NAMALWA (cell line): Measurements from ENCODE around the gene ZBTB7A.

Experiments used
- DNase-seq: peaks from one replicate; pipeline ENCODE4 v3.0.0-alpha.2; 2015; ENCODE audit warnings: low spot score

ZBTB7A gene

DNA sequence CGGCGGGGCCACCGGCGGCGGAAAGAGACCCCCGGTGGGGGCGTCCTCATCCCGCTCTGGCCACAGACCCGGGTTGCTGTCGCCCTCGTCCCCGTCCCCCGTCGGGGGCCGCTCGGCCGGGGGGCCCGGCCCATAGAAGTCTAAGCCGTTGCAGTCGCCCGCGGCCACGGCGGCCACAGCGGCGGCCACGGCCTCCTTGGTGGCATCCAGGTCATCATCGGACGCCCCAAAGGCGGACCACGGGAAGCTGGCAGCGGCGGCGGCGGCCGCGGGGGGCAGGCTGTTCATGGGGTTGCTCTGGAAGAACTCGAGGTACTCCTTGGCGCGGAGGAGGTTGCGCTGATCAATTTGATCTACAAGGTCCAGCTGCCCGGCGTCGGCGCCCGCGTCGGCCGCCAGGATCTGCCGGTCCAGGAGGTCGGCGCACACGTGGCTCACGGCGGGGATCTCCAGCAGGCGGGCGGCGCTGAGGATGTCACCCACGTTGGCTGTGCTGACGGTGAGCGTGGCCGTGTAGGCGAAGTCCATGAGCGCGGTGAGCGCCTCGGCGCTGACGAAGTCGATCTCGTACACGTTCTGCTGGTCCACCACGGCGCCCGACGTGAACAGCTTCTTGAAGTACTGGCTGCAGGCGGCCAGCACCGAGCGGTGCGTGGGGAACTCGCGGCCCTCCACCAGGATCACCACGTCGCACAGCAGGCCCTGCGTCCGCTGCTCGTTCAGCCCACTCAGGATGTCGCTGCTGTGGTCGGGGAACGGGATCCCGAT lies 12.1 kb downstream of the ZBTB7A start:
- DNase-seq = no peak

DNA sequence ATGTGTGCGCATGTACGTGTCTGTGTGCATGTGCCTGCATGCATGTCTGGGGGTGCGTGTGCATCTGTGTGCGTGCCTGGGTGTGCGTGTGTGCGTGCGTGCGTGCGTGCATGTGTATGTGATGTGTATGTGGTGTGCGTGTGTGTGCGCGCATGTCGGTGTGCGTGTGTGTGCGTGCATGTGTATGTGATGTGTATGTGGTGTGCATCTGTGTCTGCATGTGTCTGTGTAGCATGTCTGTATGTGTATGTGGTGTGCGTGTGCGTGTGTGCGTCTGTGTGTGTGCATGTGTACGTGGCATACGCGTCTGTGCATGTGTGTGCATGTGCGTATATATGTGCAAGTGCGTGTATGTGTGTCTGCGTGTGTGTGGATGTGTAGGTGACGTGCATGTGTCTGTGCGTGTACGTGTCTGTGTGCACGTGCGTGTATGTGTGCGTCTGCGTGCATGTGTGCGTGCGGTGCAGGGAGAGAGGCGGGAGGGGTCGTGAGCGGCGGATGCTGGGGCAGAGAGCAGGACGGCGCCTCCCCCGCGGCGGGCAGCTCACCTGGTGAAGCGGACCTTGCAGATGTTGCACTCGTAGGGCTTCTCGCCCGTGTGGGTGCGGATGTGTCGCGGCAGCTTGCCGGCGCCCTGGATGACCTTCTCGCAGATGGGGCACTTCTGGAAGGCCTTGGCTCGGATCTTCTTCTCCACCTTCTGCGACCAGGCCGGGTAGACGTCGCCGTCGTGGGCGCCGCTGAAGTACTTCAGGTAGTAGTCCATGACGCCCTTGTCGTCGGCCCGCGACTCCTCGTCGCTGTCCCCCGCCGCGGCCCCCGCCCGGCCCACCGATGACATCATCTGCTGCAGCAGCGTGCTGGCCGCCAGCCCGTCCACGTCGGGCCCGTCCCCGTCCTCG lies 13.0 kb downstream of the ZBTB7A start:
- DNase-seq = no peak

DNA sequence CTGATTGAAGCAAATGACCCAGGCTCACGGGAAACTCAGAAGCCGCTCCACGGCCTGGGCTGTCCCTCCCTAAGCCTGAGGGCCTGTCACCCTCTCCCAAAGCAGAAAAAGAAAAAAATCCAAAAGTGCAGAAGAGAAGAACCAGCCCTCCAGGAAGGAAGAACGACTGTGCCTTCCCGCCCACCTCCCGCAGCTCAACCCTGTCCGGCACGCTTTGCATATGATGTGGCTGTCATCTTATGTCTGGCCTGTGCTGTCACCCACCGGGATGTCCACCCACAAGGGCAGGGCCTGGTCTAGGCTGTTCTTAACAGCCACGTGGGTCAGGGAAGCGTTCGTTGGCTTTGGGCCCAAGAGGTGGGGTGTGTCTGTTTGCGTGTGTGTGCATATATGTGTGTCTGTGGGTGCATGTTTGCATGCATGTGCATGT lies 13.7 kb downstream of the ZBTB7A start:
- DNase-seq = no peak

DNA sequence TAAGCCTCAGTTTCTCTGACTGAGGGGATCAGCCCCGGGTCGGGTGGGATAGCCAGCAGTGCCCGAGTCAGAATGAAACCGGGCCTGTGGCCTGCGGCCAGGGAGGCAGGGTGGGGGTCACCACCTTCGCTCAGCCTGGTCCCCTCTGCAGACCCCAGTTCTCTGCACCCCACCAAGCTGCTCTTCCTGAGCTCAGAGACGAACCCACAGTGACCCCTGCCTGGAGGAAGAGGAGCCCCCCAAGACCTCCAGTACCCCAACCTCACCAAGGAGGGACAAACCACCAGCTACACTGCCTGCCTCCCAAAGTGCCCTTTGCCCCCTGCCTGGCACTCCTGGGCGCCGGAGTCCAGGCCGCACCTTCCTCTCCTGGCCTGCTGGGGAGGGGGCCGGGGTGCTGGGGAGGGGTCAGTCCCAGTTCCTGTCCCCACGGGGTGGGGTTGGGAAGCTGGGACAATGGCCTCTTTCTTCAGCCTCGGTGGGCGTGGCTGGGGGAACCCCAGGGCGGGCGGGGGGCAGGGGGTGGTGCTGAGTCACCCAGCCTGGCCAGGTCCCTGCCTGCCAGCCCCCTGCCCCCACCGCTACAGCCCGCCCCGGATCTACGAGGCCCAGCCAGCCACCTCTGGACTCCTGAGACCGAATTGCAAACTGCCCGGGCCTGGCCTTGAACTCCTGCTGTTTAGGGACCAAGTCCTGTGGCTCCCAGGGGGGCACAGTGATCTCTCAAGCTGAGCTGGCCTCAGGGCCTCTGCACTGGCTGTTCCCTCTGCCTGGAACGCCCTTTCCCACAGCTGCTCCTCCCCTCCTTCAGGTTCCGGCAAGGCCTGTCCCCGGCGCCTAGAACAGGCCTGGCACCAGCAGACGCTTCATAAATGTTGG lies 14.3 kb downstream of the ZBTB7A start:
- no peak for DNase-seq

DNA sequence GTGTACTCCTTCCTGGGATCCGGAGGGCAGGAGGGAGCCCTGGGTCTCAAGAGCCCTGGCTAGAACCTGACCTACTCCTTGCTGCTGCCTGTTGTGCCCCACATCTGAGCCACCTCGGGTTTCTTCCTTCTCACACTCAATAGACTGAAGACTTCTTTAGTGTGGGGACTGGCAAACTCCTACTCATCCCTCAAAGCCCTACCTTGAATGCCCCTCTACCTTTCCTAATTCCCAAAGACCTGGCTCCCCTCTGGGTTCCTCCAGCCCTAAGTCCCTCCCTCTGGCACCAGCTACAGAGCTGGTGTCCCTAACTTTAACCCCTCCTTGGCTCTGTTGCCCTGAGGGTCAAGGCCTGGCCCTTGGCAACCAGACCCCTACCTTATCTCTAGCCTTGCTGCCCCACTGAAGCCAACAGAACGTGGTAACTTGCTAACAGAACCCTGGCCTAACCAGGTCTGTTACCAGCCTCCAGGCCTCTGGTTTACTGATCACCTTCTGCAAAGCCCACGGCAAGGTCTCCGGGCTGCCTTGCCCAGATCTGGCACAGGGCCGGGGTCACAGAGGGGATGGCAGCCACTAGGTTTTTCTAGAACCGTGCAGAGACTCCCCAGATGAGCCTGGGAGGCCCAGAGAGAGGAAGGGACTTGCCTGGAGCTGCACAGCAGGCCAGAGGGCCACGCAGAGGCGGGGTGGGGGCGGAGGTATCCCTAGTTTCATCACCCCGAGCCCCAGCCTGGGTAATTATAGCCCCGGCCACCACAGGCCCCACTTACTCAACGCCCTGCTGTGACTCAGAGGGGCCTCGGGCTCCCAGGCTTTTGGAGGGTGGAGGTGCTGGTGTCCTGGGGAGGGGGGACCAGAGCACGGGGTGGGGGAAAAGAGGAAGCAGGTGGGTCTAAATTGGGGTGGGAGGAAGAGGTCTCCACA lies 15.3 kb downstream of the ZBTB7A start:
- no peak for DNase-seq

DNA sequence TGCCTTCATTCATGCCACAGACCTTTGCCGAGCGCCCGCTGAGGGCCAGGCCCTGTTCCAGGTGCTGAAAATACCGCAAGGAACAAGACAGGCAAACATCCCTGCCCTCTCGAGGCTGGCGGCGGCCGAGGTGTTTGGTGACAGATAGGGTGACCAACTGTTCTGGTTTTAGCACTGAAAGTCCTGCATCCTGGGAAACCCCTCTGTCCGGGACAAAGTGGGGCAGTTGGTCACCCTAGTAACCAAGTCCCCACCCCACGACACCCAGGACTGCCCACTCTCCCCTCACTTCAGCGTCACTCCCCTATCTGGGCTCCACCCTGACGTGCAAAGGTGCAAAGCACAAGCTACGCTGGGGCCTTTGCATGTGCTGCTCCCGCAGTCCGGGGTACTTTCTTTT lies 17.3 kb downstream of the ZBTB7A start:
- no peak for DNase-seq

DNA sequence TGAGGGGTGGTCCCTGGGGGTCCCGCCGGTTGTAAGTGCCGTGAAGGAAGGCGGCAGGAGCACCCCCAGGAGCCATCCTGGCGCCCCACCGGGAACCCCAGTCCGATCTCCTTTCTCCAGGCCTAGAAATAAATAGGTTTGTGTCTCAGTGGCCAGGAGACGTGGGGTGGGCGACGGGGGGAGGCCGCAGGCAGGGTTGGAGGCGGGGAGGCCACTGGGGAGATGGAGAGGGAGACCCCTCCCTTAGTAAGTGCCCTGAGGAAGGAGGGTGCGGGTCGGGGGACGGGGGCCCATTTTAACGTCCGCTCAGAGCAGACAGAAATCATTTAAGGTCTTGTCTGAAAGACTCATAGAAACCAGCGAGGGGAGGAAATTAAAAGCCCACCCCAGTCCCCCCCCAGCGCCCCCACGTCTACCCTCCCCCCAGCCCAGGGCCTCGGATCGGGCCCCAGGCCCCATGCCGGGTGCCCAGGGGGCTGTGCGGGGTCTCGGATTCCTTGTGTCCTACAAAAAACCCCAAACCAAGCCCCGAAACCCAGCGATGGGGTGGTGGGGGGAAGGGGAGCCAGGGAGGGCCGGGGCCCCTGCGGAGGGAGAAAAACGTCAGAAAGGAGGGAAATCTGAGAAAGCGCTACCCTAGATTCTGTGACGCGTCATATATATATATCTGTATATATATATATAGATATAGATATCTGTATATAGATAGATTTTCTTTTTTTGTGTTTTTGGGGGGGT lies 19.6 kb downstream of the ZBTB7A start:
- no peak for DNase-seq

DNA sequence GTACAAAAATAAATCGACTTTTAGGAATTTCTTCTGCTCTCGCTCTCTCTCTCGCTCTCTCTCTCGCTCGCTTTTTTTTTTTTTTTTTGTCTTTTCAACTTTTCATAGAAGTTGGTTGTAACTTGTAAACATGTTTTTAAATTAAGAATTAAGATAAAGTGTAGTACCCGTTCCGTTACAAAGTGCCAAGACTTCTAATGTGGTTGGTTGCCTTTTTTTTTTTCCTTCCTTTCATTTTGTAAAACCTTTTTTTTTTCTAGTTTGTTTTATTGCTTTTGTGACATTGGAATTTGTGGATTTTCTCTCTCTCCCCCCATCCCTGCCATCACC lies 20.4 kb downstream of the ZBTB7A start:
- no peak for DNase-seq

DNA sequence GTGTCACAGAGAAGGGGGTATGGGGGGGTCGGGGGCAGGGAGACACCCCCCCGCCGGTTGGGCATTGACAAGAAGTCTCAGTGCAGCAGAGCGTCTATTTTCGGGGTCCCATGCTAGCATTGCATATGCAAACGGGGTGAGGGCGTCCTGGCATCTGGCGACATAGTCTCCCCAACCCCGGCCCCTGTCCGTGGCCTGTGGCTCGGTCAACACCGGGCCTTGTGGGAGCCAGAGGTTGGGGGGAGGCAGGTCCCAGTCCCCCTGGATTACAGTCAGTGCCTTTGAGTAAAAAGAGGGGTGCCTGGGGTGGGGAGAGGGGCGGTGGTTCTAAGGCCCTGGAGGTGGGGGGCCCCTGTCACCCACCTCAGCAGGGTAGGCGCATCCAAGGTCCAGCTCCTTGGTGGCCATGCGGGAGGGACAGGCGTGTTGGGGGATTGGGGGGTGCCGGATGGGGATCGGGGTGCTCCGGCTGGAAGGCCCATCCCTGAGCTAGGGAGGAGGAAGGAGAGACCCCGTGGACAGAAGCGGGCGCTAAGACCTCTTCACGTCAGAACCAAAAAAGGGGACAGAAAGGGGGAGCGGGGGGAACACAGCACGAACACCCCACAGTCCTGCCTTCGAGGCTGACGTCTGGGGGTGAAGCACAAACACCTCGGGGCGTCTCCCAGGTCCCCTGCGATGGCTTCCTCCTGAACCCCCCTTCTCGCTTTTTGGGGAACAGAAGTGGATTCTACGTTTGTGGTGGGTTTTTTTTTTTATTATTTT lies 20.9 kb downstream of the ZBTB7A start:
- no peak for DNase-seq

DNA sequence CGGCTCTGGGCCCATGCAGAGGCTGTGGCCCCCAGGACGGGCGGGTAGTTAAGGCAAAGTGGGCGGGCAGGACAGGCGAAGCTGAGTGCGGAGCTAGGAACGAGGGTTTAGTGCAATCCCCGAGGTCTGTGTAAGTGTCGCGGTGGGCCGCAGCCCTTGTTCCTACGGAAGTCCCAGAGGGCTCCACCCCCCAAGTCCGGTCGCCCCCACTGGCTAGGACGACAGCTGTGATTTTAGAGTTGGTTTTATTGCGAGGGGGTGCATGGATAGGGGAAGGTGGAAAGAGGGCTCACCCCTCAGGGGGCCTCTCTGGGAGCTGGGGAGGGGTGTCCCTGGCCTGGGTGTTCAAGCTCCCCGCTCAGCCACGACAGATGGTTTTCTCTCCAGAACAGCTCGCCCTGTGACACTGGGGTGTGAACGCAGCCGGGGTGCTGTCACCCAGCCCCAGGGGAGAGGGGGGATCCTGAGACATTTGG lies 21.7 kb downstream of the ZBTB7A start:
- no peak for DNase-seq

DNA sequence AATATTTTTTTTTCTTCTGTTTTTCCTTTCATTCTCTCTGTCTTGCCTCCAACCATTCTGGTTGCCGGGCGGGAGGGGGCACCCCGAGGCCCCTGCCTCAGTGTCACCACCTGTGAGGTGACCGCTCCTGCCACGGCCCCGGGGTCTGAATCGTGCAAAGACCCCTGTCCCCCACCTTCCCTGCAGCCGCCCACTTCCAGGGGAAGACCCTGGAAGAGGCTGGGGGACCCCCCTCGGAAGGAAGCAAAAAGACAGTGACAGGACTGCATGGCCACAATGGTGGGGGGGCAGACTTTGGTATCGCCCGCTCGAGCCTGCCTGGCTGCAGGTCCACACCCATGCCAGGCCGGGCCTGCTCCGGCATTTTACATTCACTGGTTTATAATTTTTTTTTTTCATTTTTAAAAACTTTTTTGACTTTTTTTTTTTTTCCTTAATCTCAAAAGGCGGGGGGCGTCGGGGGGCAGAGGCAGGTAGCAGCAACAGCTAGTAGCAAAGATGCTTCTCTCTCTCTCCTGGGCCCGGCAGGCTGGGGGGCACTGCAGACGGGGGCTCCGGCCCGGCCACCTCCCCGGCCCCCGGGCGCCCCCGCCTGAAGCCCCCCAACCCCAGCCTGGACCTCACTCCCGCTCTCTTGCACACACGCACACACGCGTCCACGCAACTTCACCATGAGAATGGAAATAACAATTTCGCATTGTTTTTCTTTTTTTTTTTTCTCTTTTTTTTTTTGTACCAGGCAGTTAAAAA lies 22.6 kb downstream of the ZBTB7A start:
- no peak for DNase-seq

DNA sequence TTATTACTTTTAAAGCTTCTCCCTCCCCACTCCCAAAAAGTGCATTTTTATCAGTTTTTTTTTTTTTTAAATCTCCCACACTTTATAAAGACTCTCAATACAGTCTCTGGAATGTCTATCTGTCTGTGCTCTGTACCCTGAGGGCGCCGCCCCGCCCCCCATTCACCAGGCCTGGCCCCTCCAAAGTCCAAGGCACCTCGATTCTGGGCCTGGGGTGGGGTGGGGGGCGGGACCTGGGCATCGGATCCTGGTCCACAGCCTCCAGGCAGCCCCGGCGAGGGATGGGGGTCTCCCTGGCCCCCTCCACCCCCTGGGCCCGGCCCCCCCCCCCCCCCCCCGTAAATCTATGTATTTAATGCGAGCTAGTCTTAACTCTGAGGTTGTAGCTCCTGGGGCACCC lies 23.3 kb downstream of the ZBTB7A start:
- no peak for DNase-seq

DNA sequence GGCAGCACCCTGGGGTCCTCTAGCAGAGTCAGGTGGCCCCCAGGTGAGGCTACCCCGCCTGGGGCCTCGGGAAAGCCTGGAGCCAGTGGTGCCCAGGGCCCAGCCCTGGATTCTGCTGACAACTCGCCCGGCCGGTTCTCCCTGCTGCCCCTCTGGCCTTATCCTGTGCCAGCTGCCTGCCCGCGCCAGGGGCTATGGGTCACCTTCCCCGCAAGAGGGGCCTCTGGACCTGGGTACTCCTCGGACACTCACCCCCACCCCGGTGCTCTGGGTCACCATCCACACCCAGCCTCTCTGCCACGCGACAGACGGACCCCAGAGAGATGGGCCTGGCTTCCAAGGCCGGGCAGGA lies 24.0 kb downstream of the ZBTB7A start:
- no peak for DNase-seq

DNA sequence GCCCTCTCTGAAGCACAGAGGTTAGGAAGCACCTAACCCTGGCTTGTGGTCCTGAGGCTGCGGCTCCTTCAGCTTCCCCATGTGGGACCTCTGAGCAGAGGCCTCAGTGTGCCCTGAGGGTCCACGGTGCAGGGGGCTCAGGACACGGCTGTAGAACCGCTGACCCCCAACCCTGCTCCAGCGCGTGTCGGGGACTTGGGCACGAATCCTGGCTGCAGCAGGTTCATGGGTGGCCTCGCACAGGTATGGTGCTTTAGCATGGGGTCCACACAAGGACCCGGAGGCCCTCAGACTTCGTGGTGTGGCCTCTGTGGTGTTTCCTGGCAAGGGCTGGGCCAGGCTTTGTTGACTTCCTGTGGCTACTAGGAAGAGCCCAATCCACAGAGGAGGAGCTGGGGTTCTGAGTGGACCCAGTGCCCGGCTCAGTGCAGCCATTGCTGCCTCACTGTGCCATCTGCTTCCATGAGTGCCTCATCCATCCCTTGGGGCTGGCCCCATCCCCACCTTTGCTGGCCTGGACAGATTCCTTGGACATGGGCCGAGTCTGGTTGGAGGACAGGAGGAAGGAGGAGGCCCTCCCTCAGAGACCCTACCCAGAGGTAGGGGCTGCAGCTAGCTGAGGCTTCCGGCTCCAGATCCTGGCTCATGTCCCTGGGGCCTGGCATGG lies 24.5 kb downstream of the ZBTB7A start:
- no peak for DNase-seq

DNA sequence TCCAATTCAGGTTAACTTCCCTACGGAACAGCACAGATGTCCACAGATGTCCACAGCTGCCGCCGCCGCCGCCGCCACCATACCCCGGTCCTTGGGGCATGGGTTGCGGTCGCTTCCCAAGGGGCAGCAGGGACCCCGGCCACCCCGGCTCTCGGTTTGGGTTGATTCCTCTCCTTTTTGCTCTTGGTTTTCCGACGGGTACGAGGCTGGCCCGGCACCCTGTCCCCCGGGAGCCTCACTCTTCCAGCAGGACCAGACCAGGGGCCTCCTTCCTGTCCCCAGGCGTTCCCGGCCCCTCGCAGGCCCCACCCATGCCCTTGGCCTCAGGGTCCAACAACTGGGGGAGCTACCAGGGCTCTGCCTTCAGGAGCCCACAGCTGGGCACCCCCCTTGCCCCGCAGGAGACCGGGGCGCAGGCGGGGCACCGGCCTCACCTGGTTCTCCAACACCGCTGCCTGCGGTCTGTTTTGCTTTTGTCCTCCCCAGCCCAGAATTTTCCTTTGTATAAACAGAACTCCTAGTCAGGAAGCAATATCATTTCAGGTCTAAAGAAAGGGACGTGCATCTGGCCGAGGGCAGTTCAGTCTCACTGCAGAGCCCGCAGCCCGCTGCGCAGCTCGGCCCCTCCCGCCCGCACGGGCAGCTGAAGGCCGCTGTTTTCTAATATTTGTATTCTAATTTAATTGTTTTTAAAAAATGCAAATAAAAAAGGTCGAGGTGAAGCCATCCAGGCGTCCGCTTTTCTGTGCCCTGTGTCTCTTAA lies 27.9 kb downstream of the ZBTB7A start:
- DNase-seq = no peak

DNA sequence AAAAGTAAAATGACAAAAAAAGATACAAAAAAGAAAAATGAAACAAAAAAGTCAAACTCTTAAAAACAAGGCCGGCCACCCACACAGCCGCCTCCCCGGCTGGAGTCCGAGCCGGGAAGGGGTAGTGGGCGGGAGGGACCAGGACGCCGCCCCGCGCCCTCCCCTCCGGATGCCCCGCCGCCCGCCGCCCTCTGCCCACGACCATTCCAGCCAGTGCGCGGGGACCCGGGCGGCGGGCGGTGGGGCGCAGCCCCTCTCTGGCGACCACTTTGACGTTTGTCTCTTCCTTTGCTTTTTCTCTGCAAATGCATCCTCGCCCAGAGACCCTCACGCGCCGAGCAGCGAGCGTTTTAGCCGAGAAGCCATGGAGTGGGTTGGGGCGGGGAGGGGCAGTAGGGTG lies 28.6 kb downstream of the ZBTB7A start:
- DNase-seq = no peak

DNA sequence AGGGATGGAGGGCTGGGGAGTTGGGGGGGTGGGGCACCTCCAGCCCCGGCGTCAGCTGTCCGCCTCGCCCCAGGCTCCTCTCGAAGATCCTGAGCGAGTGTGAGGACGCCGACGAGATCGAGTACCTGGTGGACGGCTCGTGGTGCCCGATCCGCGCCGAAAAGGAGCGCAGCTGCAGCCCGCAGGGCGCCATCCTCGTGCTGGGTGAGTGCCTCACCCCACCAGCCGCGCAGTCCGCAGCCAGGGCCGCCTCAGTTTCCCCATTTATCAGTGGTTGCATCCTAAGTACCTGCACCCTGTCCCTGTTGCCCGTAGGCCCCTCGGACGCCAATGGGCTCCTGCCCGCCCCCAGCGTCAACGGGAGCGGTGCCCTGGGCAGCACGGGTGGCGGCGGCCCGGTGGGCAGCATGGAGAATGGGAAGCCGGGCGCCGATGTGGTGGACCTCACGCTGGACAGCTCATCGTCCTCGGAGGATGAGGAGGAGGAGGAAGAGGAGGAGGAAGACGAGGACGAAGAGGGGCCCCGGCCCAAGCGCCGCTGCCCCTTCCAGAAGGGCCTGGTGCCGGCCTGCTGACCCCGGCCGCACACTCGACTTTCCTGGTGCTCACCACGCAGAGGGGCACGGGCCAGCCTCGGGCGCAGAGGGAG lies 29.3 kb downstream of the ZBTB7A start:
- DNase-seq = no peak
